ENCODE measurements around the gene ITPK1.
A peak's percentile ranks its signal among the peaks of the same experiment; 100 is the strongest.

The ITPK1 gene

GRCh38 chr14:93035917-93036651 is 79.6 kb downstream of the ITPK1 start:
- H3K9ac ChIP-seq (ENCODE audit: low read length) = no peak overlapping the region
- H3K36me3 ChIP-seq (ENCODE audit: control insufficient read depth, insufficient read depth, low read length) = no peaks in the 10 kb centered on the region
- H3K27ac ChIP-seq (ENCODE audit: low read depth, low read length) = peak overlapping the region; percentile 69
- H3K4me1 ChIP-seq (ENCODE audit: control insufficient read depth, insufficient read depth, low read length) = peaks cover 30% of the 10 kb centered on the region
- H3K27me3 ChIP-seq (ENCODE audit: control insufficient read depth, insufficient read depth, low read length) = no peaks in the 10 kb centered on the region
- H3K4me3 ChIP-seq (ENCODE audit: low read length) = no peak overlapping the region

GRCh38 chr14:93035585-93035916 is 80.2 kb downstream of the ITPK1 start:
- Histone ChIP-seq H3K27me3 (ENCODE audit: control insufficient read depth, insufficient read depth, low read length) (no peaks in the 10 kb centered on the region), H3K4me3 (ENCODE audit: low read length) (no peak overlapping the region), H3K27ac (ENCODE audit: low read depth, low read length) (peak overlapping the region; percentile 69), H3K36me3 (ENCODE audit: control insufficient read depth, insufficient read depth, low read length) (no peaks in the 10 kb centered on the region), H3K9ac (ENCODE audit: low read length) (no peak overlapping the region), H3K4me1 (ENCODE audit: control insufficient read depth, insufficient read depth, low read length) (peaks cover 26% of the 10 kb centered on the region)

- peaks cover 16% of the 10 kb centered on the region for H3K4me1 ChIP-seq (ENCODE audit: control insufficient read depth, insufficient read depth, low read length)
- no peak overlapping the region for H3K4me3 ChIP-seq (ENCODE audit: low read length)
- peak overlapping the region; percentile 0 for H3K27ac ChIP-seq (ENCODE audit: low read depth, low read length)
- H3K36me3 ChIP-seq (ENCODE audit: control insufficient read depth, insufficient read depth, low read length) = peaks cover under 1% of the 10 kb centered on the region
- no peaks in the 10 kb centered on the region for H3K27me3 ChIP-seq (ENCODE audit: control insufficient read depth, insufficient read depth, low read length)
- H3K9ac ChIP-seq (ENCODE audit: low read length) = no peak overlapping the region
Observed at GRCh38 chr14:93034671-93034994, 81.1 kb downstream of the ITPK1 start.

- H3K9ac ChIP-seq (ENCODE audit: low read length) = peak overlapping the region; percentile 32
- H3K27me3 ChIP-seq (ENCODE audit: control insufficient read depth, insufficient read depth, low read length) = no peaks in the 10 kb centered on the region
- H3K36me3 ChIP-seq (ENCODE audit: control insufficient read depth, insufficient read depth, low read length) = peaks cover 3% of the 10 kb centered on the region
- no peak overlapping the region for H3K4me3 ChIP-seq (ENCODE audit: low read length)
- peak overlapping the region; percentile 0 for H3K27ac ChIP-seq (ENCODE audit: low read depth, low read length)
- H3K4me1 ChIP-seq (ENCODE audit: control insufficient read depth, insufficient read depth, low read length) = peaks cover 14% of the 10 kb centered on the region
Observed at GRCh38 chr14:93033983-93034670, 81.6 kb downstream of the ITPK1 start.

- H3K9ac ChIP-seq (ENCODE audit: low read length) = peak overlapping the region; percentile 32
- peaks cover 3% of the 10 kb centered on the region for H3K36me3 ChIP-seq (ENCODE audit: control insufficient read depth, insufficient read depth, low read length)
- no peaks in the 10 kb centered on the region for H3K27me3 ChIP-seq (ENCODE audit: control insufficient read depth, insufficient read depth, low read length)
- peaks cover 14% of the 10 kb centered on the region for H3K4me1 ChIP-seq (ENCODE audit: control insufficient read depth, insufficient read depth, low read length)
- no peak overlapping the region for H3K4me3 ChIP-seq (ENCODE audit: low read length)
- peak overlapping the region; percentile 18 for H3K27ac ChIP-seq (ENCODE audit: low read depth, low read length)
Observed at GRCh38 chr14:93033084-93033982, 82.4 kb downstream of the ITPK1 start.

GRCh38 chr14:93032421-93032936 is 83.2 kb downstream of the ITPK1 start:
- Histone ChIP-seq H3K4me1 (ENCODE audit: control insufficient read depth, insufficient read depth, low read length) (peaks cover 14% of the 10 kb centered on the region), H3K27me3 (ENCODE audit: control insufficient read depth, insufficient read depth, low read length) (no peaks in the 10 kb centered on the region), H3K36me3 (ENCODE audit: control insufficient read depth, insufficient read depth, low read length) (peaks cover 3% of the 10 kb centered on the region), H3K4me3 (ENCODE audit: low read length) (no peak overlapping the region), H3K27ac (ENCODE audit: low read depth, low read length) (no peak overlapping the region), H3K9ac (ENCODE audit: low read length) (peak overlapping the region; percentile 13)

GRCh38 chr14:93031505-93032315 is 84.0 kb downstream of the ITPK1 start:
- Histone ChIP-seq H3K9ac (ENCODE audit: low read length) (no peak overlapping the region), H3K27me3 (ENCODE audit: control insufficient read depth, insufficient read depth, low read length) (no peaks in the 10 kb centered on the region)

GRCh38 chr14:93030761-93031160 is 85.0 kb downstream of the ITPK1 start:
- Histone ChIP-seq H3K4me1 (ENCODE audit: control insufficient read depth, insufficient read depth, low read length) (peaks cover 8% of the 10 kb centered on the region), H3K27me3 (ENCODE audit: control insufficient read depth, insufficient read depth, low read length) (no peaks in the 10 kb centered on the region), H3K4me3 (ENCODE audit: low read length) (no peak overlapping the region), H3K36me3 (ENCODE audit: control insufficient read depth, insufficient read depth, low read length) (peaks cover 3% of the 10 kb centered on the region), H3K9ac (ENCODE audit: low read length) (no peak overlapping the region), H3K27ac (ENCODE audit: low read depth, low read length) (no peak overlapping the region)

More at GRCh38 chr14:93031505-93032315, 84.0 kb downstream of the ITPK1 start:
- Histone ChIP-seq H3K27ac (ENCODE audit: low read depth, low read length) (no peak overlapping the region), H3K4me3 (ENCODE audit: low read length) (no peak overlapping the region), H3K36me3 (ENCODE audit: control insufficient read depth, insufficient read depth, low read length) (peaks cover 3% of the 10 kb centered on the region), H3K4me1 (ENCODE audit: control insufficient read depth, insufficient read depth, low read length) (peaks cover 11% of the 10 kb centered on the region)

GRCh38 chr14:93029911-93030508 is 85.7 kb downstream of the ITPK1 start:
- Histone ChIP-seq H3K36me3 (ENCODE audit: control insufficient read depth, insufficient read depth, low read length) (peaks cover 3% of the 10 kb centered on the region), H3K9ac (ENCODE audit: low read length) (no peak overlapping the region), H3K4me3 (ENCODE audit: low read length) (no peak overlapping the region), H3K4me1 (ENCODE audit: control insufficient read depth, insufficient read depth, low read length) (peaks cover 8% of the 10 kb centered on the region), H3K27me3 (ENCODE audit: control insufficient read depth, insufficient read depth, low read length) (no peaks in the 10 kb centered on the region), H3K27ac (ENCODE audit: low read depth, low read length) (no peak overlapping the region)

GRCh38 chr14:93029417-93029816 is 86.3 kb downstream of the ITPK1 start:
- Histone ChIP-seq H3K36me3 (ENCODE audit: control insufficient read depth, insufficient read depth, low read length) (peaks cover 7% of the 10 kb centered on the region), H3K9ac (ENCODE audit: low read length) (no peak overlapping the region), H3K27ac (ENCODE audit: low read depth, low read length) (peak overlapping the region; percentile 18), H3K4me3 (ENCODE audit: low read length) (no peak overlapping the region), H3K4me1 (ENCODE audit: control insufficient read depth, insufficient read depth, low read length) (peaks cover 8% of the 10 kb centered on the region), H3K27me3 (ENCODE audit: control insufficient read depth, insufficient read depth, low read length) (no peaks in the 10 kb centered on the region)

- Histone ChIP-seq H3K4me3 (ENCODE audit: low read length) (no peak overlapping the region), H3K4me1 (ENCODE audit: control insufficient read depth, insufficient read depth, low read length) (peaks cover 8% of the 10 kb centered on the region), H3K9ac (ENCODE audit: low read length) (no peak overlapping the region), H3K36me3 (ENCODE audit: control insufficient read depth, insufficient read depth, low read length) (peaks cover 7% of the 10 kb centered on the region), H3K27me3 (ENCODE audit: control insufficient read depth, insufficient read depth, low read length) (no peaks in the 10 kb centered on the region), H3K27ac (ENCODE audit: low read depth, low read length) (no peak overlapping the region)
Observed at GRCh38 chr14:93028724-93029076, 87.0 kb downstream of the ITPK1 start.

All from rectal smooth muscle tissue (tissue), 1 donor.